Measurements from ENCODE around the gene APOL1. TPM values are rescaled to one million over a fixed set of nuclear protein-coding genes. Genes with fewer than 3 reads are reported as not detected.

Gene APOL1
- polyA plus RNA-seq, 1 of the 3 experiments (the other 2 are of a cell fraction) = 0.56 TPM

GRCh38 chr22:36301384-36301828 lies 48.5 kb downstream of the APOL1 start (continued):
- no peak for TF ChIP-seq USF2 (IDR thresholded peaks at IDR 0.05; ENCODE audit: borderline replicate concordance, low read depth, low read length)
- no peak for TF ChIP-seq RFX5 (IDR thresholded peaks at IDR 0.05; ENCODE audit: low read length)
- TF ChIP-seq CHD2 (IDR thresholded peaks at IDR 0.05; ENCODE audit: low read length, partially characterized antibody) = peak; percentile 20
- no peak for TF ChIP-seq ELF1 (IDR thresholded peaks at IDR 0.05)
- TF ChIP-seq TEAD4 (IDR thresholded peaks at IDR 0.05; ENCODE audit: borderline replicate concordance, insufficient read depth) = no peak
- no peak for TF ChIP-seq RCOR1 (IDR thresholded peaks at IDR 0.05; ENCODE audit: low read length)
- no peak for TF ChIP-seq TCF12 (IDR thresholded peaks at IDR 0.05)
- no peak for TF ChIP-seq FOXJ3 (CRISPR knock-in tag; IDR thresholded peaks at IDR 0.05)
- TF ChIP-seq SIN3A (IDR thresholded peaks at IDR 0.05; ENCODE audit: borderline replicate concordance, low read depth, low read length) = no peak
- TF ChIP-seq SMC3 (IDR thresholded peaks at IDR 0.05; ENCODE audit: low read depth, low read length) = peak; percentile 93
- no peak for TF ChIP-seq YY1 (IDR thresholded peaks at IDR 0.05; ENCODE audit: low read depth)
- TF ChIP-seq GABPA (IDR thresholded peaks at IDR 0.05; ENCODE audit: low read depth) = no peak
- TF ChIP-seq EP300 (IDR thresholded peaks at IDR 0.05; ENCODE audit: borderline replicate concordance in 1 of 2, low read depth in 1 of 2, low read length in 1 of 2) = no peak
- no peak for TF ChIP-seq NFIC (IDR thresholded peaks at IDR 0.05; ENCODE audit: borderline replicate concordance)

GRCh38 chr22:36301851-36302250 lies 48.9 kb downstream of the APOL1 start:
- H3K4me3 ChIP-seq (ENCODE audit: low read depth in 2 of 2, low read length in 1 of 2) = no peak overlapping the region
- DNase-seq = no peak
- peaks cover 84 to 93% of the 10 kb centered on the region in 2 experiments for H3K36me3 ChIP-seq (replicated peaks in 1 of 2; ENCODE audit: control insufficient read depth in 1 of 2, insufficient read depth in 2 of 2, low read length in 1 of 2)
- 85% methylated on average over 8 of the region's 8 CpGs for WGBS (ENCODE audit: low lambda C conversion rate)
- no peak overlapping the region for H2AFZ ChIP-seq (ENCODE audit: low read depth)
- peaks cover 82% of the 10 kb centered on the region for H4K20me1 ChIP-seq (ENCODE audit: insufficient read depth)
- CTCF ChIA-PET = interaction anchor here (0.8 to 13.6 kb wide), 32 partner anchors 8 to 190 kb away, joined by 3 to 329 read pairs (median 6); partner anchors contain the start of gene TXN2
- peaks cover 64% of the 10 kb centered on the region for H3F3A ChIP-seq (replicated peaks; ENCODE audit: insufficient read depth)
- H3K4me1 ChIP-seq (ENCODE audit: control insufficient read depth in 1 of 2, insufficient read depth in 2 of 2, low read depth in 1 of 2, low read length in 1 of 2) = no peaks in the 10 kb centered on the region
- POLR2A ChIA-PET = no interaction called here
- H3K79me2 ChIP-seq (ENCODE audit: insufficient read depth) = peaks cover 94% of the 10 kb centered on the region
- peak overlapping the region in 1 of 2 experiments; percentile 4; a peak in 2 of 4 replicates for H3K27ac ChIP-seq (ENCODE audit: low read depth in 2 of 2, low read length in 1 of 2)
- no peak overlapping the region for H3K4me2 ChIP-seq
- H3K9ac ChIP-seq = no peak overlapping the region
- H3K27me3 ChIP-seq (ENCODE audit: insufficient read depth) = no peaks in the 10 kb centered on the region
- H3K9me3 ChIP-seq = no peaks in the 10 kb centered on the region
- no peaks in the 10 kb centered on the region for H3K9me2 ChIP-seq
- no peak for TF ChIP-seq MAX (IDR thresholded peaks at IDR 0.05; ENCODE audit: low read depth)
- TF ChIP-seq NFIC (IDR thresholded peaks at IDR 0.05; ENCODE audit: borderline replicate concordance) = no peak
- no peak for TF ChIP-seq REST (IDR thresholded peaks at IDR 0.05; ENCODE audit: low read depth, low read length)
